Common myeloid progenitor, CD34-positive (primary cell): ENCODE data around the gene TOM1L2.

Experiments
- CTCF ChIA-PET: fragments of 350-600 bp; sonication (Branson Sonifier 250); formaldehyde crosslinking; loops from one replicate; lab custom pipeline; 2021; ENCODE audit warnings: antibody characterized with exemption; lab: Charles Lee
- POLR2A ChIA-PET: fragments of 350-600 bp; sonication (Branson Sonifier 250); formaldehyde crosslinking; loops from one replicate; lab custom pipeline; 2021; ENCODE audit warnings: antibody characterized with exemption; lab: Charles Lee
- DNase-seq, 3 donors: peaks; one replicate each; pipeline versions ENCODE4 v3.0.0 to v3.0.0-alpha.2; 2013
- H3K27ac ChIP-seq, 2 experiments: 1 replicate in 1 of 2; 2 replicates in 1 of 2; pipeline ENCODE4 v1.7.0; 2013; ENCODE audit warnings: inconsistent platforms in 2 of 2, low read length in 2 of 2, mild to moderate bottlenecking in 2 of 2, low read depth in 1 of 2, moderate library complexity in 1 of 2; ENCODE audit not compliant: severe bottlenecking in 2 of 2, insufficient read depth in 1 of 2, poor library complexity in 1 of 2
- H3K27me3 ChIP-seq, 5 experiments: replicated peaks in 2 of 5; 1 replicate in 3 of 5; 2 replicates in 2 of 5; pipeline versions ENCODE4 v1.6.1 to v1.7.0; 2013; ENCODE audit warnings: low read length in 4 of 5, mild to moderate bottlenecking in 2 of 5, moderate library complexity in 2 of 5, inconsistent platforms in 1 of 5; ENCODE audit not compliant: insufficient read depth in 5 of 5, control insufficient read depth in 4 of 5
- H3K36me3 ChIP-seq, 4 experiments: 1 replicate in 2 of 4; 2 replicates in 2 of 4; pipeline versions ENCODE4 v1.6.1 to v1.7.0; 2013; ENCODE audit warnings: low read length in 3 of 4, control low read depth in 1 of 4, mild to moderate bottlenecking in 1 of 4; ENCODE audit not compliant: control insufficient read depth in 4 of 4, insufficient read depth in 4 of 4
- H3K4me1 ChIP-seq, 4 experiments: 1 replicate in 3 of 4; 2 replicates in 1 of 4; pipeline versions ENCODE4 v1.6.1 to v1.7.1; 2013; ENCODE audit warnings: low read length in 3 of 4, mild to moderate bottlenecking in 3 of 4, control low read depth in 1 of 4, inconsistent platforms in 1 of 4, moderate library complexity in 1 of 4; ENCODE audit not compliant: control insufficient read depth in 4 of 4, insufficient read depth in 4 of 4; ENCODE audit errors: control extremely low read depth in 1 of 4
- H3K4me3 ChIP-seq, 7 experiments: 1 replicate in 4 of 7; 2 replicates in 3 of 7; pipeline versions ENCODE4 v1.5.1 to v1.7.0; 2013; ENCODE audit warnings: mild to moderate bottlenecking in 7 of 7, low read length in 6 of 7, moderate library complexity in 6 of 7, inconsistent platforms in 2 of 7, low read depth in 2 of 7, control low read depth in 1 of 7; ENCODE audit not compliant: insufficient read depth in 4 of 7, control insufficient read depth in 1 of 7; ENCODE audit errors: extremely low read depth in 1 of 7
- H3K9me3 ChIP-seq, 5 experiments: 1 replicate in 4 of 5; 2 replicates in 1 of 5; pipeline versions ENCODE4 v1.6.1 to v1.7.1; 2013; ENCODE audit warnings: low read length in 4 of 5, mild to moderate bottlenecking in 2 of 5, inconsistent platforms in 1 of 5, low read depth in 1 of 5, moderate library complexity in 1 of 5; ENCODE audit not compliant: control insufficient read depth in 4 of 5, insufficient read depth in 2 of 5; ENCODE audit errors: control extremely low read depth in 1 of 5
- WGBS: methylation state at CpG from one replicate; pipeline ENCODE4 v1.1.5; 2013; ENCODE audit not compliant: insufficient coverage; 5-methylcytosine and 5-hydroxymethylcytosine counted together

Gene TOM1L2

GRCh38 chr17:17989081-17989480, 16.9 kb upstream of the TOM1L2 start:
- ChIA-PET CTCF (interaction anchor here (1.2 to 1.4 kb wide), 2 partner anchors 47 to 100 kb away, joined by 3 to 4 read pairs; no protein-coding TSS in a partner anchor), POLR2A (interaction anchor here (0.6 to 1.2 kb wide), 2 partner anchors 9 to 68 kb away, joined by 3 to 4 read pairs; no protein-coding TSS in a partner anchor)
- H3K27ac ChIP-seq, result no peak overlapping the region
- no peaks in the 10 kb centered on the region for H3K36me3 ChIP-seq
- DNase-seq, result no peak
- no peaks in the 10 kb centered on the region for H3K27me3 ChIP-seq
- 98% methylated on average over 9 of the region's 9 CpGs for WGBS
- H3K4me3 ChIP-seq, result no peak overlapping the region
- no peaks in the 10 kb centered on the region for H3K4me1 ChIP-seq
- no peaks in the 10 kb centered on the region for H3K9me3 ChIP-seq

- no peaks in the 10 kb centered on the region for H3K36me3 ChIP-seq
- no peak for DNase-seq
- H3K9me3 ChIP-seq, result no peaks in the 10 kb centered on the region
- H3K4me3 ChIP-seq, result no peak overlapping the region
- 100% methylated on average over 7 of the region's 7 CpGs for WGBS
- CTCF ChIA-PET, result interaction anchor here (1.2 to 1.4 kb wide), 2 partner anchors 47 to 99 kb away, joined by 3 to 4 read pairs; no protein-coding TSS in a partner anchor
- H3K4me1 ChIP-seq, result no peaks in the 10 kb centered on the region
- H3K27me3 ChIP-seq, result no peaks in the 10 kb centered on the region
- no peak overlapping the region for H3K27ac ChIP-seq
- POLR2A ChIA-PET, result no interaction called here
Observed at GRCh38 chr17:17988427-17988945, 16.3 kb upstream of the TOM1L2 start.

DNA sequence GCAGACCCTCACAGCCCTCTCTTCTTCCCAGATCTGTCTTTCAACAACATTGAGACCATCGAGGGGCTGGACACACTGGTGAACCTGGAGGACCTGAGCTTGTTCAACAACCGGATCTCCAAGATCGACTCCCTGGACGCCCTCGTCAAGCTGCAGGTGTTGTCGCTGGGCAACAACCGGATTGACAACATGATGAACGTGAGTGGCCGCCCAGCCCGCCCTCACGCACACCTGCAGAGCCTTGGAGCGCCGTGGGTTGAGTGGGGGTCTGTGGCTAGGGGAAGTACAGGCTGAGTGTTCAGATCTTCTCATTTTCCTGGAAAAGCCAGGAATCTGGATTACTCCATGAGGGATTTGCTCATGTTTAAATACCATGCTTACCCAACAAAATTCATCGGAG, 15.7 kb upstream of the TOM1L2 start:
- POLR2A ChIA-PET, result no interaction called here
- 95% methylated on average over 14 of the region's 14 CpGs for WGBS
- DNase-seq, result no peak
- H3K4me1 ChIP-seq, result no peaks in the 10 kb centered on the region
- CTCF ChIA-PET, result no interaction called here
- no peaks in the 10 kb centered on the region for H3K36me3 ChIP-seq
- no peak overlapping the region for H3K4me3 ChIP-seq
- H3K27me3 ChIP-seq, result no peaks in the 10 kb centered on the region
- no peaks in the 10 kb centered on the region for H3K9me3 ChIP-seq
- H3K27ac ChIP-seq, result no peak overlapping the region

DNA sequence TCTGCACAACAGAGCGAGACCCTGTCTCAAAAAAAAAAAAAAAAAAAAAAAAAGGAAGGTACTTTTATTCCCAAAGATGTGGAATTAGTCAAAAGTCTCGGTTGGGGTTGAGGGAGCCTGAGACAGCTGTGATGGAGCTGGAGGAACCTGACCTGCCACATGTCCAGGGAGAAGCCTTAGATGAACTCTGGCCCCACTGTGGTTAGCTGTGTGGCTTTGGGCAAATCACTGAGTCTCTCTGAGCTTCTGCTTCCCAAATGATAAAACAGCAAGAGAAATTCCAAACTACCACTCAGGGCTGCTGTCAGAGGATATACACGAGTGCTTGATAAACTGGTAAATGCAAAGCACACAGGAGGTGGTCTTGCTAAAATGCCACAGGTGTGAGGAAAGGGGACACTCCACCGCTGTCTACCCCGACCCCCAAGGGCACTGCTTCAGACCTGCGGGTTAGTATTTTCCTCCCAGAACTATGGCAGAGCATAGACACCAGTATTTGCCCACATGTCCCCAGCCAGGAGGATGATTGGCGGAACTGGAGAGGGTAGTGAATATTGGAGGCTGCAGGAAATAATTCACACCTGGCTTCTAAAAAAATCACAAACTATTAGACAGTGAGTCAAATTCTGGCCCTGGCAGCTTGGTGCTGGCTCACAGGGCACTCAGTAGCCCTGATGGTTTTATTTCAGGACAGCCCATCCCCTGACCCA, 15.1 kb upstream of the TOM1L2 start:
- Histone ChIP-seq H3K9me3 (no peaks in the 10 kb centered on the region), H3K4me1 (no peaks in the 10 kb centered on the region), H3K36me3 (no peaks in the 10 kb centered on the region), H3K27me3 (no peaks in the 10 kb centered on the region), H3K4me3 (no peak overlapping the region), H3K27ac (no peak overlapping the region)
- no peak for DNase-seq
- POLR2A ChIA-PET, result no interaction called here
- CTCF ChIA-PET, result interaction anchor here (0.5 to 0.8 kb wide), 2 partner anchors 45 to 63 kb away, joined by 3 read pairs; no protein-coding TSS in a partner anchor
- WGBS, result 93% methylated on average over 2 of the region's 7 CpGs

DNA sequence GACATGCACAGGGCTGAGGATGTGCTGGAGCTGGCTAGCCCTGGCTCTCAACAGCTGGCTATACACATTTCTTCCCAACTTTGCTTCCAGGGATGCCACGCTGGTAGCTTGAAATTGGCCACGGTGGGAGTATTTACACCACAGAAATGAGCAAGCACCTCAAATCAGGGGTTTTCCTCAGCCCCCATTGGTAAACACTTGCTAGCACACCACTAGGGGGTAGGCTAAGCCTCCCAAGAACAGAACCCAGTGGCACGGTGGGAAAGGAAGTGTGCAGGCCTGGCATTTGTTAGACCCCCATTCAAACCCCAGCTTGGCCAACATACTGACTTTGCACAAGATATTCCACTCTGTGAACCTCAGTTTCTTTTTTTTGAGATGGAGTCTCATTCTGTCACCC, 13.4 kb upstream of the TOM1L2 start:
- H3K27ac ChIP-seq, result no peak overlapping the region
- CTCF ChIA-PET, result interaction anchor here (0.5 to 1.6 kb wide), 7 partner anchors 12 to 338 kb away, joined by 3 to 6 read pairs (median 4); no protein-coding TSS in a partner anchor
- no peak overlapping the region for H3K4me3 ChIP-seq
- peak in 2 of 3 donors; percentile 46 to 50 for DNase-seq
- WGBS, result 87% methylated on average over 3 of the region's 3 CpGs
- H3K4me1 ChIP-seq, result no peaks in the 10 kb centered on the region
- H3K36me3 ChIP-seq, result no peaks in the 10 kb centered on the region
- H3K9me3 ChIP-seq, result no peaks in the 10 kb centered on the region
- H3K27me3 ChIP-seq, result no peaks in the 10 kb centered on the region
- POLR2A ChIA-PET, result no interaction called here

GRCh38 chr17:17985153-17985552, 13.0 kb upstream of the TOM1L2 start:
- 90% methylated on average over 2 of the region's 2 CpGs for WGBS
- Histone ChIP-seq H3K9me3 (no peaks in the 10 kb centered on the region), H3K27me3 (no peaks in the 10 kb centered on the region), H3K4me3 (no peak overlapping the region), H3K27ac (no peak overlapping the region), H3K4me1 (no peaks in the 10 kb centered on the region), H3K36me3 (no peaks in the 10 kb centered on the region)
- no peak for DNase-seq
- CTCF ChIA-PET, result interaction anchor here (0.8 to 1.6 kb wide), 7 partner anchors 12 to 337 kb away, joined by 3 to 6 read pairs (median 4); partner anchors contain the start of genes DRC3 and TOM1L2
- POLR2A ChIA-PET, result no interaction called here

GRCh38 chr17:17983776-17984175, 11.6 kb upstream of the TOM1L2 start:
- Histone ChIP-seq H3K36me3 (no peaks in the 10 kb centered on the region), H3K4me3 (no peak overlapping the region), H3K27ac (no peak overlapping the region), H3K27me3 (no peaks in the 10 kb centered on the region), H3K4me1 (peaks cover 0 to 6% (median 5%) of the 10 kb centered on the region in 4 experiments), H3K9me3 (no peaks in the 10 kb centered on the region)
- no peak for DNase-seq
- ChIA-PET POLR2A (no interaction called here), CTCF (interaction anchor here (1.2 to 1.9 kb wide), 4 partner anchors 10 to 124 kb away, joined by 3 to 4 read pairs (median 4); partner anchors contain the start of genes DRC3 and TOM1L2)
- WGBS, result 97% methylated on average over 6 of the region's 6 CpGs
